ENCODE data around the gene CHST8.
"Not testable (repeated sequence)": the region's sequence is repeated elsewhere in the genome, so short reads cannot be mapped to it uniquely, and the experiment has no call there.

CHST8 gene

DNA sequence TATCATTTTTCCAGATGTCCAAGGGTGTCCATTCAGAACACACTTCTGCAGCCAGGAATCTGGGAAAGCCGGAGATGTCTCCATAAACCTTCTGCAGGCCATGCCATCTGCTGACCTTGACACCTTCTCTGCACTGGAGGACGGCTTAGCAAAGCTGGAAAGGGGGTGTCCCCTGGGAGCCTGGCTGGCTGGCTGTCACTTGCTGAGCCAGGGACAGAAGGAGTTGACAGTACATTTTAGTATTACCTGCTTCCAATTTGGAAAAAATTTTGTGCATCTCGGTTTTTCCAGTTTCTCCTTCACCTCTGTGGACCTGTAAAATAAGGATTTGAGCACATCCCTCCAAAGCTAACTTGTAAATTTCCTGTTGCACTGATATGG, 8.1 kb upstream of the CHST8 start:
- TF ChIP-seq, protein P1, sequence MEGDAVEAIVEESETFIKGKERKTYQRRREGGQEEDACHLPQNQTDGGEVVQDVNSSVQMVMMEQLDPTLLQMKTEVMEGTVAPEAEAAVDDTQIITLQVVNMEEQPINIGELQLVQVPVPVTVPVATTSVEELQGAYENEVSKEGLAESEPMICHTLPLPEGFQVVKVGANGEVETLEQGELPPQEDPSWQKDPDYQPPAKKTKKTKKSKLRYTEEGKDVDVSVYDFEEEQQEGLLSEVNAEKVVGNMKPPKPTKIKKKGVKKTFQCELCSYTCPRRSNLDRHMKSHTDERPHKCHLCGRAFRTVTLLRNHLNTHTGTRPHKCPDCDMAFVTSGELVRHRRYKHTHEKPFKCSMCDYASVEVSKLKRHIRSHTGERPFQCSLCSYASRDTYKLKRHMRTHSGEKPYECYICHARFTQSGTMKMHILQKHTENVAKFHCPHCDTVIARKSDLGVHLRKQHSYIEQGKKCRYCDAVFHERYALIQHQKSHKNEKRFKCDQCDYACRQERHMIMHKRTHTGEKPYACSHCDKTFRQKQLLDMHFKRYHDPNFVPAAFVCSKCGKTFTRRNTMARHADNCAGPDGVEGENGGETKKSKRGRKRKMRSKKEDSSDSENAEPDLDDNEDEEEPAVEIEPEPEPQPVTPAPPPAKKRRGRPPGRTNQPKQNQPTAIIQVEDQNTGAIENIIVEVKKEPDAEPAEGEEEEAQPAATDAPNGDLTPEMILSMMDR (IDR thresholded peaks at IDR 0.05; ENCODE audit: low read depth, low read length, missing control alignments) = no peak
- no peak for DNase-seq (ENCODE audit: low read depth)
- H3K4me3 ChIP-seq (ENCODE audit: low read depth, low read length) = no peak overlapping the region
- in situ Hi-C loops (cut with HindIII; ENCODE audit: low sequenced_read_pairs) = no loop called here

DNA sequence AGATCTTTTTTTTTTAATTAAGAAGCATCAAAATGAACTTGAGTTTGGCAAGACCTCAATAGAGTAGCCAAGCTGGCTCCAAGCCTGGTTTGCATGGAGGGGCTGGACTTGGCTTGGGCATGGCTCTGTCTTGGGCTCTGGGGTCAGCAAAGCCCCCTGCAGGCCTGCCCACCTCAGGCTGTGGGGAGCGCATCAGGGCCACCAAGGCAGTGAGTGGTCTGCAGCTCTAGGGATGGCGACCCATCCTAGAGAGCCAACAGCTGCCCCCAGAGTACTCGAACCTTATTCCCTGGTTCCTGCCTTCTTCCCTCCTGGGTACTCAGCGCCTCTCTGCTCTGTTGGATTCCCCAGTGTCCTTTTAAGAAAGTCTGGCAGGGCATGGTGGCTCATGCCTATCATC, 5.4 kb upstream of the CHST8 start:
- DNase-seq (ENCODE audit: low read depth) = no peak

DNA sequence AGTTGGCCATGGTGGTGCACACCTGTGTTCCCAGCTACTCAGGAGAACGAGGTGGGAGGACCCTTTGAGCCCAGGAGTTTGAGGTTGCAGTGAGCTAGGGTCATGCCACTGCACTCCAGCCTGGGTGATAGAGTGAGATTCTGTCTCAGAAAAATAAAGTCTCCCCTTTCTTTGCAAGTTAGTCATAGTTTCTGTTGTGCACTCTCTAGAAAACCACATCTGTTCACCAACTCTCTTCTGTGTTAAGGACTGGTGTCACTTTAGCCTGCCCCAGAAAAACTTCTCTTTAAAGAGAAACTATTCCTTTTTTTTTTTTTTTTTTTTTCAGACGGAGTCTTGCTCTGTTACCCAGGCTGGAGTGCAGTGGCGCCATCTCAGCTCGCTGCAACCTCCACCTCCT, 4.9 kb upstream of the CHST8 start:
- TF ChIP-seq, protein P1 (IDR thresholded peaks at IDR 0.05; ENCODE audit: low read depth, low read length, missing control alignments) = no peak
- no peak overlapping the region for H3K4me3 ChIP-seq (ENCODE audit: low read depth, low read length)
- DNase-seq (ENCODE audit: low read depth) = no peak
- in situ Hi-C loops (cut with HindIII; ENCODE audit: low sequenced_read_pairs) = no loop called here

More for the DNA sequence above, 5.4 kb upstream of the CHST8 start:
- TF ChIP-seq, protein P1 (IDR thresholded peaks at IDR 0.05; ENCODE audit: low read depth, low read length, missing control alignments) = no peak
- no peak overlapping the region for H3K4me3 ChIP-seq (ENCODE audit: low read depth, low read length)
- in situ Hi-C loops (cut with HindIII; ENCODE audit: low sequenced_read_pairs) = no loop called here

DNA sequence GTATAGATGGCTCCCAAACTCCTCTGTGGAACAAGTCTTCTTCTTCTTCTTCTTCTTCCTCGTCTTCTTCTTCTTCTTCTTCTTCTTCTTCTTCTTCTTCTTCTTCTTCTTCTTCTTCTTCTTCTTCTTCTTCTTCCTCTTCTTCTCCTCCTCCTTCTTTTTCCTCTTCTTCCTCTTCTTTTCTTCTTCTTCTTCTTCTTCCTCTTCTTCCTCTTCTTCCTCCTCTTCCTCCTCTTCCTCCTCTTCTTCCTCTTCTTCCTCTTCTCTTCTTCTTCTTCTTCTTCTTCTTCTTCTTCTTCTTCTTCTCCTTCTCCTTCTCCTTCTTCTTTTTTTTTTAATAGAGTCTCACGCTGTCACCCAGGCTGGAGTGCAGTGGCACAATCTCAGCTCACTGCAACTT, 3.4 kb upstream of the CHST8 start:
- H3K4me3 ChIP-seq (ENCODE audit: low read depth, low read length); in situ Hi-C loops (cut with HindIII; ENCODE audit: low sequenced_read_pairs); DNase-seq (ENCODE audit: low read depth): not testable (repeated sequence)

DNA sequence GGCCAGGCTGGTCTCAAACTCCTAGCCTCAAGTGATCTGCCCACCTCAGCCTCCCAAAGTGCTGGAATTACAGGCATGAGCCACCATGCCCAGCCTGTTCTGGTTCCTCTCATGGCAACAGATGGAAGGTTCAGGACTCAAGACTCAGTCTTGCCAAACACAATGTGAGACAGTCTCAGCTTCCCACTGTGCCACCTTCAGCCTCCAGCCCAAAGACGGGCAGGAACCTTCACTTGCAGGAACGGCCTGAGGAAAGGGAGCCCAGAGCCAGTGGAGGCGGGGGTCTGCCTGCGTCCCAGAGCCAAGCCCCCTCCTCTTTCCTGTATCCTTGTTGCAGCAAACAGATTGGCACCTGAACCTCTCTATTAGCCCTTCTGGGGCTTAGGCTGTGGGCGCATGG, 2.9 kb upstream of the CHST8 start:
- no peak for DNase-seq (ENCODE audit: low read depth)
- TF ChIP-seq, protein P1 (IDR thresholded peaks at IDR 0.05; ENCODE audit: low read depth, low read length, missing control alignments) = no peak
- no peak overlapping the region for H3K4me3 ChIP-seq (ENCODE audit: low read depth, low read length)
- in situ Hi-C loops (cut with HindIII; ENCODE audit: low sequenced_read_pairs) = no loop called here

DNA sequence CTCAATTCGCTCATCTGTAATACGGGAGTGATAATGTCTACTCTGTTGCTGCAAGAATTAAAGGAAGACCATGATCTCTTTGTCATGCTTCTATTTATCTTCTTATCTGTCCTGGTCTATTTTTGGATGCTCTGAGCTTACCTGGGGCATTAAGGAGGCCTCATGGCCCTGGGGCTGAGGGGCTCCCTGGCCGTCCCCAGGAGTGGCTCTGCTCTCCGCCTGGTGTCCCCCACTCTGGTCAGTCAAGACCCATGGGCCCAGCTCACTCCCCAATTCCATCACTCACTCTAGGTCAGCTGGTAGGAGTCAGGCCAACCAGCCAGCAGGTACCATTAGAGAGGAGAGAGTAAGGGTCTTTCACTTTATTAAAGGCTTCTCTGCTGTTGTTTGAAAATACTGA, 1.1 kb upstream of the CHST8 start:
- no peak overlapping the region for H3K4me3 ChIP-seq (ENCODE audit: low read depth, low read length)
- in situ Hi-C loops (cut with HindIII; ENCODE audit: low sequenced_read_pairs) = no loop called here
- DNase-seq (ENCODE audit: low read depth) = no peak
- TF ChIP-seq, protein P1 (IDR thresholded peaks at IDR 0.05; ENCODE audit: low read depth, low read length, missing control alignments) = no peak

DNA sequence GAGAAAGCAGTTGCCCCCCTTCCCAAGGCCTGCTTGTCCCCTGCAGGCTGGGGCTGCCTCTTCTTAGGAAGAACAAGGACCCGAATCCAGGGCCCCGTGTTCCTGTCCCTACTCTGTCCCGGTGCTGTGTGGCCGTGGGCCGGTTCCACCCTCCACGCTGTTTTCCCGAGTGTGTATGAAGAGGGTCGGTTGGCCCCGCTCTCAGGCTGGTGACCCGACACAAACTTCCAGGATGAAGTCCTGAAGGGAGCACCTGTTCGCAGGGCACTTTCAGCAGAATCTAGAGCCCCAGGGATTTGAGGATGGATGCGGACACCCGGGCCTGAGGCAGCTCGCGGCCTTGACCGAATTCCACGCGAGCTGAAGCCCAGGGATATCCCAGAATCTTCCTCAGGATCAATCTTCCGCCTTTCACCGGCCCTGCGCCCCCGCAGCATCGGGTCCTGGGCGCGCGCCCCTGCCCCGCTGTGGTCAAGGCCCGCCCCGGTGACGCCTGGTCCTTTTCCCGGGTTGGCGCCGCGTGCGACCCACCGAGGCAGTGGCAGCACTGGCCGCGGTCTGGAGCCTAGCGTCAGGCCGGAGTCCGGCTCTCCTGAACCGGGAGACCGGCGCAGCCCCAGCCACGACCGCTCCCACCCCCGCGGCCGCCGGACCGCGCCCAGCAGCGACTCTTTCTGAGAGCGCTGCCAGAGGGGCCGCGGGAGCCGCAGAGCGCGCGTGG, 528 bp upstream of the CHST8 start:
- DNase-seq (ENCODE audit: low read depth) = no peak
- TF ChIP-seq, protein P1 (IDR thresholded peaks at IDR 0.05; ENCODE audit: low read depth, low read length, missing control alignments) = no peak
- no peak overlapping the region for H3K4me3 ChIP-seq (ENCODE audit: low read depth, low read length)
- in situ Hi-C loops (cut with HindIII; ENCODE audit: low sequenced_read_pairs) = no loop called here
